Measurements from ENCODE around the gene PAK6.

Gene PAK6

DNA sequence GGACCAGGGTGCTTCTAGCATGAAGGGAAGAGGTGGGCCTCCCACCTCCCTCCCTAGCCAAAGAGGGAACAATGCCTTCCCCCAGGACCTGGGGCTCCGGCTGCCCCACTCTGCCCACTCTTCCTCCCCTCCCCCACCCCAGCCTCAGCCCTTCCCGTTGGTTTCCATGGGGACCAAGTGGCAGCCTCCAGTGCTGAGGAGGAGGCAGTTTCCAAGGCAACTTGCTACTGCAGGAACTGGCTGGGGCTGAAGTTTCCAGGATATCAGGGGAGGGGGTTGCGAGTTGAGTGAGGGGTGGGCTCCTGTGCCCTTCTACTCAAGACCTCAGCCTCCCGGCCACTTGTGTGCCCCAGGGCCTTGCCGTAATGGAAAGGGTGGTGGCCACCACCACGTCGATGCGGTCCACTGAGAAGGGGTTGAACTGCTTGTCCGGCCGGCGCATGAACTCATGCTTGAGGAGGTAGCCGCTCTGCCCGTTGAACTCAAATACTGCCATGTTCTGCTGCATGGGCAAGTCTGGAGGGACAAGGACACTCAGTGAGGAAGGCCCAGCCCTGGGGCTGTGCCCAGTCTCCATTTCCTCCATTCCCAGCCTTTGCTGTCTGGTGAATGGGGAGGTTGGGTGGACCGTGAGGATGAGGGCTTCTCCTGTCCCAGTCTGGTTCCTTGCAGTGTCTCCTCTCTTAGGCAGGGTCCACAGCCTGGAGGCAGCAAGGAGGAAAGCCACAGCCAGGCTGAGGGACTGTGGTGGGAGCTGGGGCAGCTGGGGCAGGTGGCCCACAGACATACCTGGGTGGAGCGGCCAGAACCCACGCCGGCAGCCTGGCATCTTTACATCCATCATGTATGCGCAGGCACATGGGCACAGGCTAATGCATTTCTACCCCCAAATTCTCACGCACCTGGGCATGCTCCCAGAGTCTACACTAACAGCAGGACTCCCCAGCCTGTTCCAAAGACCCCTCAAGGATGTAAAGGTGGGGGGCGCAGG lies 55.3 kb downstream of the PAK6 start:
- no peak for DNase-seq

GRCh38 chr15:40295297-40295696 lies 56.4 kb downstream of the PAK6 start:
- DNase-seq: no peak

DNA sequence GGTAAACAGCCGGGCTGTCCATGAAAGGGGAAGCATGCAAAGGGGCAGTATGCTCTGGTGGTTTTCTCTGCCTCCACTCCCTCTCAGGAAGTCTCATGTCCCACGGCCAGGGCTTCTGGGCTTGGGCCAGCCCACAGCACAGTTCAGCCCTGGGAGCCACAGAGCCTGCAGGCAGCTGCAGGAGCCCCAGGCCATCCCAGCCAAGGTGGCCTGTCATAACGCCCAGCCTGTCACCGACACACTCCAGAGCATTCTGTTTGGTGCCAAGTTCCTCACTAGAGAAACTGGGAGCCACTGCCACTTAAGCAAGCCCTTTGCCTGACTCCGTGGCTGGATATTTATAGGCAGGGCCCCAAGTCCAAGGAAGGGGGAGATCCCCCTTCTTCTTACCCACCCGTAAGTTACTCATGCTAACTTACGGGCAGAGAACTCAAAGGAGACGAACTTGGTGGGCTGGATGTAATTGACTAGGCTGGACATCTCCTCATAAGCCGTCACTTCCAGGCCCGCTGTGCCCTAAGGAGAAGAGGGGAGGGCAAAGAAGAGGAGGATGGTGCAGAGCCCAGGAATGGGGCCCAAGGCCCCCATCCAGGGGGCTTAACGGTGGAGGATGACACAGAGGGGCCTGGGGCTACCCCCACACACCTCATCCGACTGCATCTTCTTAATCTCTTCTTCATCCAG lies 57.2 kb downstream of the PAK6 start:
- DNase-seq: no peak

DNA sequence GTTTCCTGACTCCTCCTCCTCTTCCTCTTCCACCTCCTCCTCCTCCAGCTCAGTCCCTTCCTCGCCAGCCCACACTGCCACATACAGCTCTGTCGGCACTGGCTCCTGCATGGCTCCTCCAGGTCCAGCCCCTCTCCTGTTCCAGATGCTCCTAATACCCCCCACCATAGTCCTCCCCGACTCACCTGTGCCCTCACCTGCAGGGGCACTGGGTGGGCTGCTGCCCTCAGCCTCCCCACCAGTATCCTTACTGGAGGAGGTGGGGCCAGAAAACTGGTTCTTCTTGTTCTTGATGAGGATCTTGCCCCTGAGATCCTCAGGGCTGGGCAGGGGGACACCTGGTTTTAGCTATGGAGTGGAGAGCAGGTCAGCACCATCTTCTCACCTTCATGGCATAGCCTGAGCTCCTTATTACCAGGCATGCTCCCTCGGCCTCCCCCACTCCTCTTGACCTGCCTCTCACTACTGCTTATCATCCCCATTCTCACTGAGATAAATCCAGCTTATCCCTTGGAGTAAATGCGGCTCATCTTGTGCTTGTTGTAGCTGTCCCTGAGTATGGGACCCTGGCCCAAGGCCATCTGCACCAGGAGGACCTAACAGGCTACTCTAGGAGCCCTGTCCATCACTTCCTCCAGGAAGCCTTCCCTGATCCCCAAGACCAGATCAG lies 57.8 kb downstream of the PAK6 start:
- DNase-seq: no peak

GRCh38 chr15:40297356-40297755 lies 58.5 kb downstream of the PAK6 start:
- DNase-seq: no peak

DNA sequence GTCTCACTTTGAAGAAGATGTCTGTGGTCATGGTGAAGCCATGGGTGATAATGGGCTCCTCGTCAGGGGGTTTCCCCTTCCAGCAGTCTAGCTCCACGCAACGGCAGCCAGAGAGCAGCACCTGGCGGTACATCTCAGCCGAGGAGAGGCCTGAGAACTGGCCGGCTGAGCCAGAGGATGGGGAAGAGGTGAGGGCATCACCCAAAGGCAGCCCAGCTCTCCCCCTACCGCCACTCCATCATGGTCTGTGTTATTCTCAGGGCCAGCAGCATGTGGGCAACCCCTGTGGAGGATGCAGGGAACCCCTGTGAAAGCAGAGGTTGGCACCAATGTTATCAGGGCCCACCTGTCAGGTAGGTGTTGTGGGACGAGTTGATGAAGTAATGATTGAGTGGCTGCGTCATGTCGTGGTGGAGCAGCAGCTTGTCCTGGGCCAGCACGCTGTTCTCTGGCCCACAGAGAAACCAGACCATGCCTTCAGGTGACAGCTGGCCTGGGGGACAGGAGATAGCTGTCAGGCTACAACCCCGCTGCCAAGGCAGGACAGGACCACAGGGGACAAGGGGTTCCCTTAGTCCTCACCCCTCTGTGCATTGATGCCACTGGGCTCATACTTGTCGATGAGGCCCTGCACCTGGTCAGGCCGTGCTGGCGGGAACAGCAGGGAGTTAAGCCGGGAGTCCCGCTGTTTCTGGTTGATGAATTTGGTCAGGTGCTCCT lies 59.5 kb downstream of the PAK6 start:
- DNase-seq: no peak

DNA sequence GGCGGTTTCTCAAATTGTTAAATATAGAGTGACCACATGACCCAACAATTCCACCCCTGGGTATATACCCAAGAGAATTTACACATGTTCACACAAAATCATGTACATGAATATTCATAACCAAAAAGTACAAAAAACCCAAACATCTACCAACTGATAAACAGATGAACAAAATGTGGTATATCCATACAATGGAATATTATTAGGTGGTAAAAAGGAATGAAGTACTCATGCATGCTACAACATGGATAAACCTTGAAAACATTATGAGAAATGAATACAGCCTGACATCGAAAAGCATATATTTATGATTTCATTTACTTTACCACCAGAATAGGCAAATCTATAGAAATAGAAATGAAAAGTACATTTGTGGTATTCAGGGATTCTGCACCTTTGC lies 61.5 kb downstream of the PAK6 start:
- DNase-seq: no peak

GRCh38 chr15:40300771-40301170 lies 61.9 kb downstream of the PAK6 start:
- no peak for DNase-seq

DNA sequence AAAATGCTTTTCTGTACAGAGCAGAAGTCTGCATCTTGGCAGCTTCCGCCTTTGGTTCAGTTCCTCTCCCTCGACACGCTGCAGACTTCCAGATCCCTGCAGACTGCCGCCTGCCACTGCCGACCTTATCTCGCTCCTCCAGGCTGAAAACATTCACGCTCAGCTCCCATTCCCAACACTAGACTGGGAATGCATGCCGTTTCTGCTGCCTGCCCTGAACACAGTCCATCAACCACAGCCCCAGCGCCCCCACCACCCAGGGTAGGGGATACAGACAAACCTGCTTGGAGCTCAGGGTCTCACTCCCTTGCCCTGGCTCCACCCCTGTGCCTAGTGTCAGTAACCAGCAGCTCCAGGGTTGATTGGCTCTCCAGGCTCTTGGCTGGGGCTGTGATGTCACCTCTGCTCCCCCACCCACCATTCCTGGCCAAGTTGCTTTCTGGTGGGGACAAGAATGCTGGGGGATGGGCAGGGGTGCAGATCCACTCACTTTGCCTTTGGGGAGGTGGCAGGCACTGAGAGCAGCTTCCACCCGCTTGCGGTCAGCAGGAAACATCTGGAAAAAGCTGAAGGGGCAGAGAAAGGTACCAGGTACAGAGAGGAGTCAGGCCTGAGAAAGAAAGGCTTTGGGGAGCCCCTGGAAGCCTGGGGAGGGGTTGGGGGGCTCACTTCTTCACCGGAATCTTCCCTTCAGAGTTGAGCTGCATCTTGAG lies 62.8 kb downstream of the PAK6 start:
- DNase-seq: no peak

GRCh38 chr15:40302288-40302886 lies 63.5 kb downstream of the PAK6 start:
- no peak for DNase-seq

- no peak for DNase-seq
These were observed 64.1 kb downstream of the PAK6 start for GRCh38 chr15:40302981-40303380.

GRCh38 chr15:40303576-40303975 lies 64.7 kb downstream of the PAK6 start:
- DNase-seq: no peak

DNA sequence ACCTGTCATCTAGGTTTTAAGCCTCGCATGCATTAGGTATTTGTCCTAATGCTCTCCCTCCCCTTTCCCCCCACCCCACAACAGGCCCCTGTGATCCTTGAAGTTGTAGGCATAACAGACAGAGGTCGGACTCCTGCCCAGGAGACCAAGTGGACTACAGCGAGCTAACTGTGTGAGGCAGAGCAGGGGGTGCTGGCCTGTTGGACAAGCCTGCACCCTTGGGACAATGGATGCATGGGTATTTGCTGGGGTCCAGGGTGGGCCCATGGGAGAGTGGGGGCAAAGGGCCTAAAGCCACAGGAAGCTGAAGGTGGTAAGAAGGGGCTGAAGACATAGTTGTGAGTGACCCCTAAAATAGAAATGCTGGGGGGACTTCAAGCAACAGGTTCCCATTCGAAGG lies 66.4 kb downstream of the PAK6 start:
- no peak for DNase-seq

- DNase-seq: no peak
These were observed 67.5 kb downstream of the PAK6 start for GRCh38 chr15:40306371-40306770.

- no peak for DNase-seq
These were observed 68.0 kb downstream of the PAK6 start for GRCh38 chr15:40306908-40307307.

DNA sequence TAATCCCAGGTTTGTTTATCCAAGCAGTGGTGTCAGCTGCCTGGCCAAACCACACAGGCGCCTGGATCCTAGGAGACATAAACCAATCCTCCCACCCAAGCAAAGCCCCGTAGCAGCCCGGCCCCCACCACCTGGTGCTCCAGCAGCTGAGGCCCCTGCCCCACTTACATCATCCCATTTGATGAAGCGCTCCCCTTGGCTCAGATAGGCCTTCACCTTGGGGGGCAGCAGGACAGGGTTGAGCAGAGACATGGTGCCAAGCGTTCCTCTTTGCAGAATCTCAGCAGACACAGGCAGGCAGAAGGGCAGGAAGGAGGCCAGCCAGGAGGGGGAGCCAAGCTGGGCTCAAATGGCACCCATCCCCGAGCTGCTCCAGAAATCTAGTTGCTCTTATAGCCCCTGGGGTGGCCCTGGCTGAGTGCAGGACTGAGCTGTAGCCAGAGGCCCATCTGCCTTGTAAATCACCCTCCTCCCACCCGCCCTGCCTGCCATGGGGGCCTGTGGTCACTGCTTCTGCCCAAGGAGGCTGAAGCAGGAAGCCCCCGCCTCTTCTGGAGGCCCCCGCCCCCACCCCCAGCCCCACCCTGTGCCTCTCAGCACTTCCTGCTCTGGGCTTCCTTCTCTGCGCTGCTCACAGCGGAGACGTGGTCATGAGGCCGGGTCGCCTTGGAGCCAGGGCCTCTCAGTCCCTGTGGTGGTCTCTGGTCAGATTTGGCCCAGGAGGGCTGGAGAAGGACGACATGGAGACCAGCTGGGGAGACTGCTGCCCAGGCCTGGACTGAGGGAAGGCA lies 68.8 kb downstream of the PAK6 start, which contains the start of gene PLCB2:
TSS of gene PLCB2 (minus strand) at position 515 of the 791 bp plus-strand sequence. CDS start at position 252, 263 bp downstream.
- peak; percentile 69 for DNase-seq

GRCh38 chr15:40309344-40309862 lies 70.5 kb downstream of the PAK6 start:
- DNase-seq: no peak

DNA sequence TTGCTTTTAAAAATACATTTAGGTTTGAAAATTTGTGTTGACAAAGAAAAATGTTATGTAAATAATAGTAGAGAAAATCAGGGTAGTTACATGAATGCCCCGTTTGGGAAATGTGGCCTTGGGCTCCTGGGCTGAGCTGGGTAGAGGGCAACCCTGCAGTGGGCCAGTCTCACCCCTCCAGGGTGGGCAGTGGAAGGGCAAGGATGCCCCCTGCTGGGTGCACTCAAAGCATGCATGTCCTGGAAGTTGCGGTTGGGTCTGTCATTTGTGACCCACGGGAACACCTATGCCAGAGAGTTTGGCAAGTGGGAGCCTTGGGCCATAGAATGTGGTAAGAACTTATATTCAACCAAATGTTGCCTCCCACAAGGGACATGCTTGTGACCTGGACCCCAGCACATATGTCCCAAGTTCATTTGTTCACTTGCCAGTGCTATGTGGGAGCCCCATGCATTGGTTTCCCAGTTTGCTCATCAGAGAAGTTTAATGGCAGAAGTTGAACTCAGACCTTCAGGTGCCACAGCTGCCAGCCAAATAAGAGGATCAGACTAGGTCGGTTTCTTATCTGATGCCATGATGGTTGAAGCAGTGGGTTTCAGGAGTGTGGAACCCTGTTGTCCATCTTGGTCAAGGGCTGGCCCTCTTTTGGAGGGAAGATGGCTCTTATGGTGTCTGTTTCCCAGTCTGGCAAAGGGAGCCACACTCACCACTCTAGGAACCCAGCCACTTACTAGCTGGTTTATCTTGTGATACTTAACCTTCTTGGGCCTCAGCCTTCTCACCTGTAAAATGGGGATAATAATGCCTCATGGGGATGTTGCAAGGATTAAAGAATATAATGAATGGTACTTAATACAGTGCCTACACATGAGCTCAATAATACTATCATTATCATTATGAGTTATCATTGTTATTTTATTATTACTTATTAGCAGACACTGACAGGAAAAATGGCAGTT lies 71.4 kb downstream of the PAK6 start:
- peak; percentile 72 for DNase-seq

DNA sequence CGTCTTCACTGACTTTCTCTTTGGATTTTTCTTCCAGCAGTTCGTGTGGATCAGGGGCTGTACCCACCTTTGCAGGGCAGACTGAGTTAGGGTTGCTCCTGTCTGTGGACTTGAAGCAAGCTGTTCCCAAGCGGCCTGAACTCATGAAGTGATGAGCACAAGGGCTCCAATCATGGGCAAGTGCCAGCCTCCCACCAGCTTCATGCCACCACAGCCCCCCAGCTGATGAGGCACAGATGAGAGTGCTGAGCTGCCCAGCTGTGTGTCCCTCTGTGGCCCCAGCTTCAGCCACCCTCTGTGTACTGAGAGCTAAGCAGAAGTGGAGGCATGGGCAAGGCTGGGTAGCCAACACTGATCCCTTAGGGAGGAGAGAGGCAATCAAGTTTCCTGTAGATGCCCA lies 72.1 kb downstream of the PAK6 start:
- no peak for DNase-seq
